Lung microvascular endothelial cell (primary cell): ENCODE measurements around the gene RPL5. TPM values are rescaled to one million over a fixed set of nuclear protein-coding genes. Genes with fewer than 3 reads are reported as not detected.
A peak's percentile ranks its signal among the peaks of the same experiment; 100 is the strongest.

ENCODE experiments used
- DNase-seq, 2 donors: peaks; one replicate each; pipeline versions ENCODE4 v3.0.0 to v3.0.0-alpha.2; 2010; ENCODE audit warnings: low read depth in 2 of 2
- total RNA-seq: library from RNA; depleted of rRNA; stranded (reverse); fragments of >200 nt; gene quantifications from 2 replicates; pipeline ENCODE4 v1.2.1, GENCODE V29; 2014

RPL5 gene
- 1,042 and 1,239 TPM in 2 replicates for total RNA-seq

DNA sequence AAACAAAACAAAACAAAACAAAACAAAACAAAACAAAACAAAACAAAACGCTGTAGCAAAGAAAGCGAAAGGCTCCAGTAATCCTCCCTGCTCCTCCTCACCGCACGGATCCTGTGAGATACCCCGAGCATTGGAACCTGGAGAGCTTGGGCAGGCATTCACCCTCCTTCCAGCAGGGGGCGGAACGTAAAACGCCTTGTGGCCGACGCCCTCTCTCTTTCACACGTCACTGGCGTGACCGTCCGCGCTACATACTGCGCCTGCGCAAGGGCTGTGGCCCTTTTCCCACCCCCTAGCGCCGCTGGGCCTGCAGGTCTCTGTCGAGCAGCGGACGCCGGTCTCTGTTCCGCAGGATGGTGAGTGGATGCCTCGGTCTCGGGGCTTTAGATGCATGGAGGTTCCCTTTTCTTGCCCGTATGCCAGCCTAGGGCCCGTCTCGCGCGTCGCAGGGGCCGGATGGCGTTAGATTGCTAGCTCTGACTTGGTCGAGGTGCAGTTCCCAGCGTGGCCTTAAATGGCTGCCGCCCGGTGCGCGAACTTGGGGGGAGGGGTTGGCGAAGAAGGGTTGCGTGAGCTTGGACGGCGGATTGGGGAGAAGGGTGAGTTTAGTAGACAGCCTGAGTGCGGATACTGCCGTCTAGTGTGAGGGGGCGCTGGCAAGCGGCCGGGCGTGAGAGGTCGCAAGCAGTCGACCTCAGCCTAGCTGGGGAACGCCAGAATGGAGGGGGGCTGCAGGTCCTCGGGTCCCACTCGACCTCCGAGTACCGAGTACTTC, at the start of gene RPL5:
Gene RPL5 (plus strand): TSS at position 279 of the 775 bp plus-strand sequence. CDS start 75 bp downstream, at position 354.
- peak; percentile 98 to 99 for DNase-seq

DNA sequence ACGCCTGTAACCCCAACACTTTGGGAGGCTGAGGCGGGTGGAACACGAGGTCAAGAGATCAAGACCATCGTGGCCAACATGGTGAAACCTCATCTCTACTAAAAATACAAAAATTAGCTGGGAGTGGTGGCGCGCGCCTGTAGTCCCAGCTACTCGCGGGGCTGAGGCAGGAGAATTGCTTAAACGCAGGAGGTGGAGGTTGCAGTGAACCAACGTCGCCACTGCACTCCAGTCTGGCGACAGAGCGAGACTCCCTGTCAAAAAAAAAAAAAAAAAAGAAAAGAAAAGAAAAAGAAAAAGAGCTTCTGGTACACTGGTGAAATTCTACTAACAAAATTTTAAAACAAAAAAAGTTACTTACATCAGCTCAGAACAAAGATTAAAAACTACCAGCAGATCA, 48.3 kb upstream of the RPL5 start:
- peak; percentile 20 to 22 for DNase-seq

DNA sequence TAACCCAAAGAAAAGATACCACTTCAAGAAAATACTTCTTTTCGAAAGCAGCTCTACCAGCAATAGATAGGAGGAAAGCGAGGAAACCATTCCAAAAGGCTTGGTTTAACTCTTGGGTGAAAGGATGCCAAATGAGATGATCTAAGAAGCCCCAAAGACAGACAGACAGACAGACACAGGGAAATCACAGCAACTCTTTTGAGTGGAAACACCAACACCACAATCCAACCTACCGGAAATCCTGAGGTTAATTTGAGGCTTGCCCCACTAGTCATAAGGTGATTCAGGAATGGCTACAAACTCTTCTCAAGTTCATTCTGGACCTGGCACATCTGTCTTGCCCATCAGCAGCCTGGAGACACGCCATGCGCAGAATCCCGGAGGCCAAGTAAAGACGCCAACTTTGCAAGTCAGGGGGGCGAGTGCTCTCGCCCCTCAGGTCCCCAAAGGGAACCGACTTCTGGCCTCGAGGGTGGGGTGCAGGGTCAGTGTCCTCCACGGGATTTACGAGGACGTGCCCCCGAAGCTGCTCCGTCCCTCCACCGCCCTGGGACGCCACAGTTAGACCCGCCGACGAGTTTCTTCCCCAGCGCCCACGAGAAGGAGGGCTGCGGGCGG, 47.7 kb upstream of the RPL5 start:
- DNase-seq = peak; percentile 44 to 67

DNA sequence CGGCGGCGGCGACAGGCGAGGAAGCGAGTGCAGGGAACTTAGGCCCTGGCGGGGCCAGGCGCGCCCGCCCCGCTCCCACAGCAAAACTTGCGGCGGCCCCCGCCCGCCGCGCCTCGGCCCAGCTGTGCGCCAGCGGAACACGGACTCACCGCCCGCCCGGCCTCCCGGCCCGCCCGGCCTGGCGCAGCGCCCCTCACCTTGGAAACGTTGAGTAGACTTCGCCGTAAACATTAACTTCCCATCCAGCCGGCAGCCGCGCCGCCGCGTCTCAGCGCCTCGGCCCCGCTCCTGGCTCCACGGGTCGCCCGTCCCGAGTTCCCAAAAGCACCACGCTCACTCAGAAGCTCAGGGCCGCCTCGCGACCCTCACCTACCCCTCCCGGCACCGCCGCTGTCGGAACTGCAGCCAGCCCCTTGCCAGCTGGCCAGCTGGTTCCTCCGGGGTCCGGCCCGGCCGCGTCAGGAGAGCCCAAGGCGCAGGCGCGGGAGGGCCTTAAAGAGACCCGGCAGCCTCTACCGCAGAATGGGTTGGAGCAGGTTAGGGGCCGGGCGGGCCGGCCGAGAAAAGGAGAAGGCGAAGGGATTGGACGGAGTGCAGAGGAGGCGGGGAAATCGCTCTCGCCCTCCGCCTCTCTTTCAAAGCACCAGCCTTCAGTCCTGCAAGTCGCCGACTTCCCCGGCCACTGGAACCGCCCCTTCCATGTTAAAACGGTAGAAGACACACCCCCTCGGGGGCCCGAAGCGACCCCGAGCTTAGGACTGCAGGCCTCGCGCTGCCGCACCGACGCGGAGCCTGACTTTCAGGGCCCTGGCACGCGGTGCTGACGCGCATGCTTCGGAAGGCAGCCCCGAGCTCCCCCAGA, 47.0 kb upstream of the RPL5 start, which contains the start of gene EVI5:
Gene EVI5 (minus strand): TSS at position 470 of the 862 bp plus-strand sequence. CDS start 48,562 bp downstream, outside the sequence.
- DNase-seq = peak; percentile 95 to 97

DNA sequence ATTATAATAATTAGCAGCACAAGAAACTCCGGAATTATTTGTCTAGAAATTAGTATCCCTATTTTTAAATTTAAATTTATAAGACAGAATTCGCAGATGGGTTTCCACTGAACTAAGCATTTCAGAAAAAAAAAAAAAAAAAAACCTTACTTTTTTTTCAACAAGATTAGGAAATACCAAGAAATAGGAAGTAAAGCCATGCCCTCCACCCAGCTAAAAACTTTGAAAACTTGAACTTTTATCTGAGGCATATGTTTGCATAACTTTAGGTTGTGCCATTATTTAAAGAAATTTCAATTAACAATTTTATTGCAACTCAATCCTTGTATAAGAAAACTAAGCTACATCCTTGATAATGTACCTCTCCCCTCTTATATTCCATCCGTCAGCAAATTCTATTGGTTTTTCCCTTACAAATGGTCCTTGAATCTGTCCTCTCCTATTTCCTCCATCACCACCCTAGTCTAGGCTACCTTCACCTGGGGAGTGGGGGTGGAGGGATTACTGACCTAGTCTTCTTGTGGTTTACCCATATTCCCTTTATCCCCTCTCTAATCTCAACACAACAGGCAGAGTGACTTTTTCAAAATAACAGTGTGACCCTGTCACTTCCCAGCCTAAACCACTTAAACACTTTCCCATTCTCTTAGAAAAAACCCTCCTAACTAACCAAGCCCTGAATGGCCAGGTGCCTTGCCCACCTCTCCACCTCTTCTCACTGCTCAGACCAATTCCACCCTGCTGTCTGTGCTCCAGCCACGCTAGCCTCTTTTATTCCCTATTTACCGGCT, 45.5 kb upstream of the RPL5 start:
- DNase-seq = no peak

DNA sequence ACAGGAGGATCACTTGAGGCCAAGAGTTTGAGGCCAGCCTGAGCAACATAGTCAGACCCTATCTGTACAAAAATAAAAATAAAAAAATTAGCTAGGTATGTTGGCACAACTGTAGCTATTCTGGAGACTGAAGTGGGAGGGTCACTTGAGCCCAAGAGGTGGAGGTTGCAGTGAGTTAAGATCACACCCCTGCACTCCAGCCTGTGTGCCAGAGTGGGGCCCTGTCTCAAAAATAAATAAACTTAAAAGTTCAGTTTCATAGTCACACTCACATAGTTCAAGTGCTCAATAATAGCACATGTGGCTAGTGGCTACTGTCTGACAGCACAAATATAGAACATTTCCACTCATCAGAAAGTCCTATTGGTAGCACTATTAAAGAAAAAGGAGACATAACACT, 41.8 kb upstream of the RPL5 start:
- no peak for DNase-seq

DNA sequence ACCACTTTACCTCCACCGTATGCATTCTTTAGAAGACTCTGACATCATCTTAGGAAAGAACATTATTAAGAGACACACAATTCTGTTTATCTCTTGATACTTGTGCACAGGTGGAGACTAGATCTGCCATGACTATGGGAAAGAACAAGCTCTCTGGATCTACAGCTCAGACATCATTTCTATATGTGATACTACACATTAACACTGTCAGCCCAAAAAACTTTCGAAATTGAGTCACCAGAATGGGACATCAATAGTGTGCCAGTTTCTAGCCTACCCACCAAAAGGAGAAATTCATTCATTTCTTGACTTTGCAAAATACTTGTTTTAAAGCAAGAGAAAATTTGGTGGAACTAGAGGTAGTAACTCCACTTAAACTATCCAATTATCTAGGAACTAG, 41.0 kb upstream of the RPL5 start:
- DNase-seq = no peak

DNA sequence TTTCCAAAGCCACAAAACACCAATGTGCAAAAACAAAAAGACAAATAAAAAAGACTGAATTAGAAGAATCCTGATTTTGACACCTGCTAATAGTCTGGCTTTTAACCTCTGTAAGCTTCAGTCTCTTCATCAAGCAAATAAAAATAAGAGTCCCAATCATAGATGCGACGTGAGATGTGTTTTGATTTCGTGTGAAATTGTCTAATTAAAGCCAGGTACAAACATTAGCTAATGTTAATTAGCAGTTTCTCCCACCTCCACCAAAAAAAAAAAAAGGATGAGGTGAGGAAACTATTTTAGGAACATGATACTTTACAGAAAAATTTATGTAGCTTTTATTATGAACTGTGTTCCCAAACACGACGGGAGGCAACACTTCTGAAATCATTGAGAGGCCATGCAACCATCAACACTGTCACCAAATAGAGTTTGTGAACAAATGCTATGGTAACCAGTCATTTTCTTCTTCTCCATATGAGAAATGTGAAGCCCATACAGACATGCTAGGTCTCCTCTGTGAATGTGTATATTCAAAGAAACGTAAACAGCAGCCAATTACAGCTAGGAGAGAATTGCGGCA, 40.3 kb upstream of the RPL5 start:
- no peak for DNase-seq

DNA sequence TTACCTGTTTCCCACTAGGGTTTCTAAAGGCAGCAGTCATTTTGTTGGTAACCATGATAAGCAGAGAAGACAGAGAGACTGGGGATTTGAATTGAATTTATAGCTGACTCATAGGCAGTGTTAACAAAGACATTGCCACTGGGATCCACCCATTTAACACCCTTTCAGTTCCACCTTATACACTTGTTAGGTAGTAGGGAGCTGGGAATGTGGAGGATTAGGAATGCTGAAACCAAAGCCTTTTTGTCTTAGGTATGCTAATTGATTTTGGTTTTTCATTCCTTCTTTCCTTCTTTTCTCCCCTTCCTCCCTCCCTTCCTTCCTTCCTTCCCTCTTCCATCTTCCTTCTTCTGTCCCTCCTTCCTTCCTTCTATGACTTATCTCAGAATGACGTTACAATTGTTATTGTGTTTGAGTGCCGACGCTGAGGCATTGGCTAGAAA, 39.5 kb upstream of the RPL5 start:
- peak; percentile 11 to 15 for DNase-seq

DNA sequence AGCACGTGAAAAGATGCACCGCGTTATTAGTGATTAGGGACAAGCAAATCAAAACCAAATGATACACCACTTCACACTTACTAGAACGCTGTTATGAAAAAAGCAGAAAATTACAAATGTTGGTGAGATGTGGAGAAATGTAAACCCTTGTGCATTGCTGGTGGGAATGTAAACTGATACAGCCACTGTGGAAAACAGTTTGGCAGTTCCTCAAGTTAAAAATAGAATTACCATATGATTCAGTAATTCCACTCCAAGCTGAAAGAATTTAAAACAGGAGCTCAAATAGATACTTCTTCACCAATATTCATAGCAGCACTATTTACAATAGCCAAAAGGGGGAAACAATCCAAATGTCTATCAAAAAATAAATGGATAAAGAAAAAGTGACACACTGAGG, 36.7 kb upstream of the RPL5 start:
- peak in 1 of 2 donors; percentile 3 for DNase-seq

DNA sequence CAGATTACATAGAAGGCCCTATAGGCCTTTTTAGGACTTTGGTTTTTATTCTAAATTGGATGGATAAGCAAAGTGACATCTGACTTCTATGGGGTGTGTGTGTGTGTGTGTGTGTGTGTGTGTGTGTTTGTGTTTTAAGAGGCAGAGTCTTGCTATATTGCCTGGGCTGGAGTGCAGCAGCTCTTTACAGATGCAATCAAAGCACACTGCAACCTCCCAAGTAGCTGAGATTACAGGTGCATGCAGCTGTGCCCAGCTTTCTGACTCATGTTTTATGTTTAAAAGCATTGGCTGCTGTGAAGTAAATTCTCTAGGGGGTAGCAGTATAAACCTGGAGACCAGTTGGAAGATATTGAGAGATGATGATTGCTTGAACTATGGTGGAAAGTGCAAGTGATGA, 34.5 kb upstream of the RPL5 start:
- no peak for DNase-seq

DNA sequence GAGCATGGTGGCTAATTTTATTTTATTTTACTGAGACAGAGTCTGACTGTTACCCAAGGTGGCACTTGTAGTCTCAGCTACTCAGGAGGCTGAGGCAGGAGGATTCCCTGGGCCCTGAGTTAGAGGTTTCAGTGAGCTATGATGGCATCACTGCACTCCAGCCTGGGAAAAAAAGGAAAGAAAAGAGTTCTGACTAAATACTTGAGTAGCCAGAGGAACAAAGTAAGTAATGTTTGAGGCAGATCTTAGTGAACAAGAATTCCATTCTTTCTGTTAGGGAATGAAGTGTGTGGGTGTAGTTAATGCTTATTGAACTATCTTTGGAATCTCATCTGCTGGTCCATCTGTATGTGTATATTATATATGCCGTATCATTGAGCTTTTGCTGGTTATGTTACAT, 33.9 kb upstream of the RPL5 start:
- DNase-seq = no peak

DNA sequence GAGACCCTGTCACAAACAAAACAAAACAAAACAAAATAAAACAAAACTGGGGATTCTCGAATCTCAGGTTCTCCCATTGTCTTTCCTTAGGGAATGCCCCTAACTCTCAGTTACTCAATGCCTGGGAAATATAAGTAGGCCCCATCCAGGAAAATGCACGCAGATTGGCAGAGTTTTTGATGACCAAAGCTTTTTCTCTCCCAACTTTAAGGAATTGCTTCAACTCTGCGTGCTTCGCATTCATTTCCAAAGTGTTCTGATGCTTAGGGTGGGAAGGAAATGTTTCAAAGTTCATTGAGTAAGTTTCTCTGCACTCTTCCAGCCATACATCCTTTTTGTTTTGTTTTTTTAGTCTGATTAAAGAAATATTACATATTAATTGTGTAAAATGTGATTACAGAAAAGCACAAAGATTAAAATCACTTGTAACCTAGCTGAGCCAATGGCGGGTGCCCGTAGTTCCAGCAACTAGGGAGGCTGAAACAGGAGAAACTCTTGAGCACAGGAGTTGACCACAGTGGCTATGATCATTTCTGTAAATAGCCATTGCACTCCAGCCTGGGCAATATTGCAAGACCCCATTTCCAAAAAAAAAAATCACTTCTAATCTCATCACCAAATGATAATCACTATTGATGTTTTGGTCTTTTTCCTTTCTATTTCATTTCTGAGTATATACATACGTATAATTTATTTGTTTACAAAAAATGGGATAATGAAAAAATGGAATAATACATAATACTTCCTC, 28.5 kb upstream of the RPL5 start:
- no peak for DNase-seq

DNA sequence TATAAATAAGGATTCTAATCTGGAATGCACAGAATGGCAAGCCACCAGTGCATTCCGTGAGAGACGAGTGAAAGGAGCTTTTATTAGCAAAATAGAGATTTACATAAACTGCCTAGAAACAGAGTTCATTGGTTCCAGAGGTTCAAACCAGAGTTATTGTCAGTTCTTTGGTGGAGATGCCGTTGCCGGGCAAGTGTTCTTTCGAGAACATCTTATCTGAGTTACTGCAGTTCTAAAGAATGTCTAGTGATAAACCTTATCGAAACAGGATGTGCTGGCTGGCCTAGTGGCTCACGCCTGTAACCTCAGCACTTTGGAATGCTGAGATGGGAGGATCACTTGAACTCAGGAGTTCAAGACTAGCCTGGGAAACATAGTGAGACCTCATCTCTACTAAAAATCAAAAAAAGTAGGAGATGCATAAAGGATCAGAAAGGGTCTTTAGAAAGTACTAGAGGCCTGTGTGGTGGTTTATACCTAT, 27.1 kb upstream of the RPL5 start:
- peak; percentile 36 to 86 for DNase-seq

DNA sequence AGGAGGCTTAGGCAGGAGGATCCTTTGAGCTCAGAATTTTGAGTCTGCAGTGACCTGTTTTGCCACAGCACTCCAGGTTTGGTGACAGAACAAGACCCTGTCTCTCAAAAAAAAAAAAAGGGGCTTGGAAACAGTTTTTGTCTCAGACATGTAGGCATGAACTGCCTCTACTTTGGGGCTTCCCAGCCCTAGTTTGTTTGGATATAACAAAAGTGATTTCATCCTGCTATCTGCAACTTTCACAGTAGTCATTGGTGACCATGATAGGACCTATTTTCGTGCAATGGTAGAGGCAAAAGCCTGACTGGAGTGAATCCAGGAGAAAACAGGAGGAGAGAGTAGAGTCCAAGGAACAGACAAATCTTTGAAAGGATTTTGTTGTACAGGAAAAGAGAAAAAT, 26.6 kb upstream of the RPL5 start:
- no peak for DNase-seq

DNA sequence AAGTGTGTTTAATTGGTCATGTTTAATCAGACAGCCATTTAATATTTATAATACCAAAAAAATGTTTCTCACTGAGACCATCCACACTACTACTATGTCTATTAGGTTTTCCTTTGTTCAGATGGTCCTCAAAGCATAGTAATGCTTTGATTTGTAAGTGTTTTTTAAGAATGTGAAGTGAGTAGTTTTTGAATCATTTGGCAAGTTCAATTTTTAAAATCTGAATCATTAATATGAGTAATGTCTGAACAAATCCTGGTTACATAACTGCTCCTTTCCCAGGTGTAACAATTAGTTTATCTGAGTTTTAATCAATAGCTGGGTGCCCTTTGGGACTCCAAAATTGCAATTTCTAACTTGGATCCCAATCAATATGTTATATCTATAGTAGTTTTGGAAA, 23.5 kb upstream of the RPL5 start:
- DNase-seq = no peak

DNA sequence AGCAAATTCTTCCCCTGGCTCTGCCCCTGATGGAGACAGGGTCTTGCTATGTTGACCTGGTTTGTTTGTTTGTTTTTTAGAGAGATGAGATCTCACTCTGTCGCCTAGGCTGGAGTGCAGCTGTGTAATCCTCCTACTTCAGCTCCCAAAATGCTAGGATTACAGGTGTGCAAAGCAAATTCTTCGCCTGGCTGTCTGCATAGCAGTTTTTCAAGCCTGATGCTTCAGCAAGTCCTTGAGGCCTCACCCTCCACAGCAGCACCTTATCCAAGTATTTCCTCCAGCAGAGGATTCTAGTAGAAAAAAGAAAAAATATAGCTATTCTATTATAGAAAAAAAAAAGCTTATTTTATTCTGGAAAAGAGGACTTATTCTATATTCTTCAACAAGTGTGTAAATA, 15.1 kb upstream of the RPL5 start:
- no peak for DNase-seq

DNA sequence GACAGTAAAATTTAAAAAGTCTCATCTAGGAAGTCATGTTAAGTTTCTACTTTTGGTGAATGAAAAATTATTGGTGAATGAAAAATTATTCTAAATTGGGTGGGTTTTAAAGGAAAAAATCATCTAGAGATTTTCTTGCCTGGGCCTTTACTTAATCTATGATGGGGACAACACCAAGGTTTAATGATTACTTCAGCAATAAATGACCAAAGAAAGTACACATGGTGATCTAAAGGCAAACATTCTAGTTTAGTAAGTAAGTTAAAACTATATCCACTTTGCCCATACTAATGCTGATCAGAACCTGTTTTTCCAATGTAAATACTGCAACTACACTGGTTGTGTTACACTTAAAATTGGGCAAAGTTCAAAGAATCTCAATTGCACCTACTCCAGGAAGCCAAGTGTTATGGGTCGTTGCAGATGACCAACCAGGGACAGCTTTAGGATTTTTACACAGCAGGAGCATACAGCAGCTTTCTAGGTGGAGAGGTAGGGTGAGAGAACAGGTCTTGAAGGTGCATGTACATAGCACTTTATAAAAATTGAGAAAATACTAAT, 14.6 kb upstream of the RPL5 start:
- no peak for DNase-seq

DNA sequence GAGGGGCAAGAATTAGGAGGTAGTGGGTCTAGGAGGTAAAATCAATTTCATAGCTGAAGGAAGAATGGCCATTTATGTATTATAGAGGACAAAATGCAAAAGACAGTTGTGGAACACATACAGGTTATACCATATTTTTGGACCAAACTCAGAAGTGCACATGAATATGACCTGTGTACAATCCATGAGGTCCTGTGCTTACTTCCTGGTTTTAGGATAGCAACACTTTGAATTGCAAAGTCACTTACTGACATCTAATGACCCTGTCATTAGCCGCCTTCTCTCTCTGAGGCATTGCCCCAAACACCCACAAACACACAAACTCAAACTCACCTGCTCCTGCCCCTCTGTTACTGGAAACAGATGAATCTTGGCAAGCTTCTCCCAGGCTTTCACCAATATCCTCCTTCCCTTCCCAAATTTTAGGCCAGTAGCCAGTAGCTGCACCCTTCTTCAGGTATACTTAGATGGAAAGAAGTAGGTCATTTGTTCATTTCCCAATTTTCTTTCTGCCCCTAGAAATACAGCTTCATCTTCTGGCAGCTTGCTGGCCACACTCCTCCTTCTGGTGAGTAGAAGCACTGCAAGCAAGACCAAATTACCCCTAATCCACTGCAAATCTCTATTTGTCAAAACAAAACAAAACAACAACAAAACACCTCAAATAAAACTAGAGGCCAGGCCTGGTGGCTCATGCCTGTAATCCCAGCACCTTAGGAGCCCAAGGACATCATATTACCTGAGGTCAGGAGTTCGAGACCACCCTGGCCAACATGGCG, 13.7 kb upstream of the RPL5 start:
- DNase-seq = peak; percentile 56
